Parathyroid adenoma (tissue), 2 donors: Measurements from ENCODE around the gene PPP2R5A.
"Not testable (repeated sequence)": the region's sequence is repeated elsewhere in the genome, so short reads cannot be mapped to it uniquely, and the experiment has no call there.

Experiments used
- H2AFZ ChIP-seq: fragments of 300-600 bp; sonication (generic); one replicate; pipeline ENCODE4 v1.7.0; 2017; ENCODE audit warnings: antibody characterized with exemption, mild to moderate bottlenecking
- H3K27ac ChIP-seq: fragments of 300-600 bp; sonication (generic); one replicate; pipeline ENCODE4 v1.7.0; 2017
- H3K27me3 ChIP-seq: fragments of 300-600 bp; sonication (generic); one replicate; pipeline ENCODE4 v1.7.0; 2017; ENCODE audit warnings: low read length; ENCODE audit not compliant: control insufficient read depth, insufficient read depth
- H3K36me3 ChIP-seq: fragments of 300-600 bp; sonication (generic); one replicate; pipeline ENCODE4 v1.7.0; 2017; ENCODE audit warnings: low read length; ENCODE audit not compliant: control insufficient read depth, insufficient read depth
- H3K4me1 ChIP-seq: fragments of 300-600 bp; sonication (generic); one replicate; pipeline ENCODE4 v1.7.0; 2017; ENCODE audit warnings: control low read depth
- H3K4me2 ChIP-seq: fragments of 300-600 bp; sonication (generic); one replicate; pipeline ENCODE4 v1.7.0; 2017; ENCODE audit warnings: low read length
- H3K4me3 ChIP-seq: fragments of 300-600 bp; sonication (generic); one replicate; pipeline ENCODE4 v1.7.0; 2017; ENCODE audit warnings: low read depth, low read length
- H3K79me2 ChIP-seq: fragments of 300-600 bp; sonication (generic); one replicate; pipeline ENCODE4 v1.7.0; 2017; ENCODE audit warnings: control low read depth
- H3K9ac ChIP-seq: fragments of 300-600 bp; sonication (generic); one replicate; pipeline ENCODE4 v1.7.0; 2017; ENCODE audit warnings: mild to moderate bottlenecking
- H3K9me3 ChIP-seq: fragments of 300-600 bp; sonication (generic); one replicate; pipeline ENCODE4 v1.7.0; 2017; ENCODE audit warnings: low read length; ENCODE audit not compliant: control insufficient read depth
- TF ChIP-seq, protein P1 (sequence below): fragments of 300-600 bp; sonication (generic); IDR thresholded peaks from one replicate; pipeline ENCODE4 v1.7.0; 2017; ENCODE audit warnings: antibody characterized with exemption, mild to moderate bottlenecking
- donor health status: primary hyperparathyroidism.

The PPP2R5A gene

DNA sequence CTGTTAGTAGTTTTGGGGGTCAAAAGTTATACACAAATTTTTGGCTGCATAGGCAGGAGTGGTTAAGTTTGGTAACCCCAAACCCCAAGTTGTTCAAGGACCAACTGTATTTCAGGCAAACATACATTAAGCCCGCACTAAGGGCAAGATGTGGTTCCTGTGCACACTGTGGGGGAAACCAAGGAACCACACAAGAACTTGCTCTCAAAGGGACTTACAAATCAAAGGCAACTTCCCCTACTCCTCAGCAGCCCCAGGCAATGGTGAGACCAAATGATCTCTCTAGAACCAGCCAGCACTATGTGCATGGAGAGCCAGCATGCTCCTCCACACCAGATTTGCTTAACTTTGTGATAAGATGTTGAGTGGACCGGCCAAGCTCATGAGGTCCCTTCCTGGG is 94.2 kb downstream of the PPP2R5A start:
- Histone ChIP-seq H3K4me3 (no peak overlapping the region), H3K36me3 (no peaks in the 10 kb centered on the region), H3K9ac (no peak overlapping the region), H2AFZ (no peak overlapping the region), H3K9me3 (no peaks in the 10 kb centered on the region), H3K4me1 (no peaks in the 10 kb centered on the region), H3K27ac (no peak overlapping the region), H3K79me2 (no peaks in the 10 kb centered on the region), H3K27me3 (no peaks in the 10 kb centered on the region), H3K4me2 (no peak overlapping the region)
- TF ChIP-seq, protein P1, sequence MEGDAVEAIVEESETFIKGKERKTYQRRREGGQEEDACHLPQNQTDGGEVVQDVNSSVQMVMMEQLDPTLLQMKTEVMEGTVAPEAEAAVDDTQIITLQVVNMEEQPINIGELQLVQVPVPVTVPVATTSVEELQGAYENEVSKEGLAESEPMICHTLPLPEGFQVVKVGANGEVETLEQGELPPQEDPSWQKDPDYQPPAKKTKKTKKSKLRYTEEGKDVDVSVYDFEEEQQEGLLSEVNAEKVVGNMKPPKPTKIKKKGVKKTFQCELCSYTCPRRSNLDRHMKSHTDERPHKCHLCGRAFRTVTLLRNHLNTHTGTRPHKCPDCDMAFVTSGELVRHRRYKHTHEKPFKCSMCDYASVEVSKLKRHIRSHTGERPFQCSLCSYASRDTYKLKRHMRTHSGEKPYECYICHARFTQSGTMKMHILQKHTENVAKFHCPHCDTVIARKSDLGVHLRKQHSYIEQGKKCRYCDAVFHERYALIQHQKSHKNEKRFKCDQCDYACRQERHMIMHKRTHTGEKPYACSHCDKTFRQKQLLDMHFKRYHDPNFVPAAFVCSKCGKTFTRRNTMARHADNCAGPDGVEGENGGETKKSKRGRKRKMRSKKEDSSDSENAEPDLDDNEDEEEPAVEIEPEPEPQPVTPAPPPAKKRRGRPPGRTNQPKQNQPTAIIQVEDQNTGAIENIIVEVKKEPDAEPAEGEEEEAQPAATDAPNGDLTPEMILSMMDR = no peak

DNA sequence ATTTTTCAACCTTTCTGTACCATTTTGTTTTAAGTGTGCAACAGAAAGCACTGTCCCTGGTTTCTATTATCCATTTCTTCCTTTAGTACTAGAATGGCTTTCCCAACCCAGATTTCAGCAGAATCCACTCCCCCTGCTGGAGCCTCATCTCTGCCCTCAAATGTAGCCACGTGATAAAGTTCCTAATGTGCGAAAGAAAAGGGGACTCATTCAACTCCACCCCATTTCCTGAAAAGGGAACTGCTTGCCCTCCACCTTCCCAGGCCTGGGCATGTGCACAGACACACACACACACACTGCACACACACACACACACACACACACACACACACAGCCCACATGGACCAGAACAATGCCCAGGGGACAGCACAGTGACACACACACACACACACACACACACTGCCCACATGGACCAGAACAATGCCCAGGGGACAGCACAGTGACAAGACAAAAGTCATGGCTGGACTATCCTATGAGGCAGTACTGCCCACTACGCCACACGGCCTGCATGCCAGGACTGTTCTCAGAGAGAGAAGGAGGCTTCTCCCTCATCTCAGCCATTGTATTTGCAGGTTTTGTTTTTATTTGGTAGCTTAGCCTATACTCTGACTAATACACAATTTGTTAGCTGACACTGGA is 96.3 kb downstream of the PPP2R5A start:
- TF ChIP-seq, protein P1 = no peak

DNA sequence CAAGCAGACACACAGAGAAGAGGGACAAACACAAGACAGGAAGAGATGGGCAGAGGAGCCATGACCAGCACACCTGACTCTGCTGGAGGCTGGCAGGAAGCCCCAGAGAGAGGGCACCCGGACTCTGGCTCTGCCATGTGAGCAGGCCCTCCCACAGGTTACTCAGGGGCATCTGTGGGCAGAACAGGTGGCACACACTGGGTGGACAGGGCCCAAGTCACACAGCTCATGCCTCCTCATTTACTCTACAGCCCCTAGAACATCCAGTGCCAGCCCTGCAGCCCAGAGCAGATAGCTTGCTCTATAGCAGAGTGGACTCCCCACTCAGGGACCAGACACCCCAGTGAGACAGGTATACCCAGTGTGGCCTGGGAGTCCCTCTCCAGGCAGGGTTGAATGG is 100.8 kb downstream of the PPP2R5A start:
- Histone ChIP-seq H3K36me3 (no peaks in the 10 kb centered on the region), H2AFZ (no peak overlapping the region), H3K4me1 (no peaks in the 10 kb centered on the region), H3K4me2 (no peak overlapping the region), H3K79me2 (no peaks in the 10 kb centered on the region), H3K9ac (no peak overlapping the region), H3K27ac (no peak overlapping the region), H3K27me3 (no peaks in the 10 kb centered on the region), H3K4me3 (no peak overlapping the region), H3K9me3 (no peaks in the 10 kb centered on the region)
- TF ChIP-seq, protein P1 = no peak

More for the DNA sequence above, 96.3 kb downstream of the PPP2R5A start:
- Histone ChIP-seq H3K9me3 (no peaks in the 10 kb centered on the region), H3K9ac (no peak overlapping the region), H3K27ac (no peak overlapping the region), H3K4me3 (no peak overlapping the region), H2AFZ (no peak overlapping the region), H3K4me2 (no peak overlapping the region), H3K27me3 (no peaks in the 10 kb centered on the region), H3K4me1 (no peaks in the 10 kb centered on the region), H3K36me3 (no peaks in the 10 kb centered on the region), H3K79me2 (no peaks in the 10 kb centered on the region)

DNA sequence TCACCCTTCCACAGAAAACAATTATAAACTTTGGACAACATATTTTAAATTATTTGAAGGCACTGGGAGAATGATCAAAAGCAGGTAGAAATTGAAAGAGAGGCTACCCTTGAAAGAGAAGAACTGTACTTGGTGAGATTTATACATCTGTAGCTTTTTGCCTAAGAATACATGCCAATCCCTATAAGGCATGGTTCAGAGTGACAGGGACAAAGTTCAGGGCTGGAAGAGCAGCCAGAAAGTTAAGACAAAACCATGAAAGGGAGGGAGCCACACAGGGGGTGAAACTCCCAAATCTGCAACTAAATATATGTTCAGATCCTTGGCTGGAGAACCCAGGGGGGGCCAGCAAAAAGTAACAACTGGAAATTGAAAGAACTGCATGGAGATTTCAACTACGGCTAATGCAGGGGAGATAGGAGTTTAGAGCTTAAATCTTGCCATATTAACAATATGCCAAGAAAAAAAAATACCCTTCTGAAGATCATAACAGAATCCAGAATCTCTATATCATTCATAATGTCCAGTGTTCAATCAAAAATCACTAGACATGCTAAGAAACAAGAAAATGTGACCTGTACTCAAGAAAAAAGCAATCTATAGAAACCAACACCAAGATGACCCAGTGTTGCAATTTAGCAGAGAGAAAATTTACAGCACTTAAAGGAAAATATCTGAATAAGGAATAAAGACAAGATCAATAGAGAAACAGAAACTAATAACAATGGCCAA is 103.9 kb downstream of the PPP2R5A start:
- H2AFZ ChIP-seq = no peak overlapping the region
- no peaks in the 10 kb centered on the region for H3K36me3 ChIP-seq
- H3K9me3 ChIP-seq = no peaks in the 10 kb centered on the region
- no peak overlapping the region for H3K4me3 ChIP-seq
- H3K79me2 ChIP-seq = no peaks in the 10 kb centered on the region
- TF ChIP-seq, protein P1 = no peak
- no peak overlapping the region for H3K27ac ChIP-seq
- no peaks in the 10 kb centered on the region for H3K4me1 ChIP-seq
- no peak overlapping the region for H3K9ac ChIP-seq
- H3K27me3 ChIP-seq = no peaks in the 10 kb centered on the region
- H3K4me2 ChIP-seq = no peak overlapping the region

DNA sequence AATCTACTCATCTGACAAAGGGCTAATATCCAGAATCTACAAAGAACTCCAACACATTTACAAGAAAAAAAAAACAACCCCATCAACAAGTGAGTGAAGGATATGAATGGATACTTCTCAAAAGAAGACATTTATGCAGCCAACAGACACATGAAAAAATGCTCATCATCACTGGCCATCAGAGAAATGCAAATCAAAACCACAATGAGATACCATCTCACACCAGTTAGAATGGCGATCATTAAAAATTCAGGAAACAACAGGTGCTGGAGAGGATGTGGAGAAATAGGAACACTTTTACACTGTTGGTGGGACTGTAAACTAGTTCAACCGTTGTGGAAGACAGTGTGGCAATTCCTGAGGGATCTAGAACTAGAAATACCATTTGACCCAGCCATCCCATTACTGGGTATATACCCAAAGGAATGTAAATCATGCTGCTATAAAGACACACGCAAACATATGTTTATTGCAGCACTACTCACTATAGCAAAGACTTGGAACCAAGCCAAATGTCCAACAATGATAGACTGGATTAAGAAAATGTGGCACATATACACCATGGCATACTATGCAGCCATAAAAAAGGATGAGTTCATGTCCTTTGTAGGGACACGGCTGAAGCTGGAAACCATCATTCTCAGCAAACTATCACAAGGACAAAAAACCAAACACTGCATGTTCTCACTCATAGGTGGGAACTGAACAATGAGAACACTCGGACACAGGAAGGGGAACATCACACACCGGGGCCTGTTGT is 110.6 kb downstream of the PPP2R5A start:
- not testable (repeated sequence) for H2AFZ ChIP-seq, H3K4me3 ChIP-seq, H3K4me2 ChIP-seq, H3K79me2 ChIP-seq, H3K9me3 ChIP-seq, H3K27me3 ChIP-seq, H3K27ac ChIP-seq, H3K9ac ChIP-seq, H3K4me1 ChIP-seq, H3K36me3 ChIP-seq
